ENCODE measurements around the gene SLC9A9. TPM values are rescaled to one million over a fixed set of nuclear protein-coding genes. Genes with fewer than 3 reads are reported as not detected.

The SLC9A9 gene
- total RNA-seq, 2 donors from 2014 or later, result 29.6 to 60.1 TPM

- Histone ChIP-seq H3K4me1 (ENCODE audit: control insufficient read depth in 1 of 2, low read depth in 2 of 2) (no peaks in the 10 kb centered on the region), H3K9me3 (no peaks in the 10 kb centered on the region), H3K4me3 (no peak overlapping the region), H3K27ac (no peak overlapping the region), H3K27me3 (replicated peaks; ENCODE audit: insufficient read depth) (no peaks in the 10 kb centered on the region), H3K36me3 (no peaks in the 10 kb centered on the region)
- DNase-seq (ENCODE audit: low spot score) (no peak), ATAC-seq (ENCODE audit: insufficient number of reproducible peaks, low FRiP score, low read depth) (no peak)
- no peak for TF ChIP-seq CTCF (IDR thresholded peaks at IDR 0.05)
Measured at GRCh38 chr3:143551761-143552160, 296.5 kb downstream of the SLC9A9 start.

GRCh38 chr3:143548861-143549497 is 299.3 kb downstream of the SLC9A9 start:
- H3K27me3 ChIP-seq (replicated peaks; ENCODE audit: insufficient read depth), result no peaks in the 10 kb centered on the region
- no peak for DNase-seq (ENCODE audit: low spot score)

GRCh38 chr3:143548393-143548792 is 299.9 kb downstream of the SLC9A9 start:
- DNase-seq (ENCODE audit: low spot score) (no peak), ATAC-seq (ENCODE audit: insufficient number of reproducible peaks, low FRiP score, low read depth) (no peak)
- TF ChIP-seq CTCF (IDR thresholded peaks at IDR 0.05), result no peak
- Histone ChIP-seq H3K4me1 (ENCODE audit: control insufficient read depth in 1 of 2, low read depth in 2 of 2) (no peaks in the 10 kb centered on the region), H3K27me3 (replicated peaks; ENCODE audit: insufficient read depth) (no peaks in the 10 kb centered on the region), H3K27ac (no peak overlapping the region), H3K9me3 (no peaks in the 10 kb centered on the region), H3K4me3 (no peak overlapping the region), H3K36me3 (no peaks in the 10 kb centered on the region)

More at GRCh38 chr3:143548861-143549497, 299.3 kb downstream of the SLC9A9 start:
- no peaks in the 10 kb centered on the region for H3K4me1 ChIP-seq (ENCODE audit: control insufficient read depth in 1 of 2, low read depth in 2 of 2)
- no peak for ATAC-seq (ENCODE audit: insufficient number of reproducible peaks, low FRiP score, low read depth)
- no peaks in the 10 kb centered on the region for H3K36me3 ChIP-seq
- no peaks in the 10 kb centered on the region for H3K9me3 ChIP-seq
- no peak for TF ChIP-seq CTCF (IDR thresholded peaks at IDR 0.05)
- H3K4me3 ChIP-seq, result no peak overlapping the region
- H3K27ac ChIP-seq, result no peak overlapping the region

GRCh38 chr3:143538577-143538981 is 309.7 kb downstream of the SLC9A9 start:
- TF ChIP-seq CTCF (IDR thresholded peaks at IDR 0.05), result no peak
- no peak for DNase-seq (ENCODE audit: low spot score)
- Histone ChIP-seq H3K36me3 (no peaks in the 10 kb centered on the region), H3K27me3 (replicated peaks; ENCODE audit: insufficient read depth) (no peaks in the 10 kb centered on the region), H3K27ac (no peak overlapping the region), H3K4me3 (no peak overlapping the region), H3K9me3 (no peaks in the 10 kb centered on the region), H3K4me1 (ENCODE audit: control insufficient read depth in 1 of 2, low read depth in 2 of 2) (peaks cover 14 to 30% of the 10 kb centered on the region in 2 donors)
- no peak for ATAC-seq (ENCODE audit: insufficient number of reproducible peaks, low FRiP score, low read depth)

- Histone ChIP-seq H3K9me3 (no peaks in the 10 kb centered on the region), H3K4me1 (ENCODE audit: control insufficient read depth in 1 of 2, low read depth in 2 of 2) (peaks cover 14 to 30% of the 10 kb centered on the region in 2 donors), H3K27ac (no peak overlapping the region), H3K36me3 (no peaks in the 10 kb centered on the region), H3K4me3 (no peak overlapping the region), H3K27me3 (replicated peaks; ENCODE audit: insufficient read depth) (no peaks in the 10 kb centered on the region)
- TF ChIP-seq CTCF (IDR thresholded peaks at IDR 0.05), result no peak
- DNase-seq (ENCODE audit: low spot score), result no peak
- ATAC-seq (ENCODE audit: insufficient number of reproducible peaks, low FRiP score, low read depth), result no peak
Measured at GRCh38 chr3:143538061-143538460, 310.2 kb downstream of the SLC9A9 start.
